Hair follicular keratinocyte (primary cell): ENCODE measurements around the gene DHX9. TPM values are rescaled to one million over a fixed set of nuclear protein-coding genes. Genes with fewer than 3 reads are reported as not detected.

Source experiments
- total RNA-seq: library from RNA; depleted of rRNA; stranded (reverse); fragments of >200 nt; gene quantifications from 2 replicates; pipeline ENCODE4 v1.2.3, GENCODE V29; 2015

Gene DHX9
- total RNA-seq: 65.9 and 108 TPM in 2 replicates

GRCh38 chr1:182839209-182840066 is at the start of gene DHX9:
Gene DHX9 (plus strand): TSS chr1:182839347. CDS start chr1:182842567, 3,220 bp downstream.

Other genes with a start within 250 kb of the DHX9 start
- gene RGS16, start 235.0 kb upstream of the DHX9 start, total RNA-seq: 0.19 and 0.23 TPM in 2 replicates
- not detected in 2 replicates for gene RGS8, start 154.8 kb upstream of the DHX9 start, total RNA-seq
- gene NPL, start 49.6 kb upstream of the DHX9 start, total RNA-seq: 1.8 and 2.8 TPM in 2 replicates
- gene SHCBP1L, start 113.8 kb downstream of the DHX9 start, total RNA-seq: 0.15 TPM in 1 of 2 replicates, not detected in the other
- gene LAMC1, start 184.1 kb downstream of the DHX9 start, total RNA-seq: 114 and 123 TPM in 2 replicates